Heart right ventricle (tissue), 16 donors: ENCODE measurements around the gene CCDC182. TPM values are rescaled to one million over a fixed set of nuclear protein-coding genes. Genes with fewer than 3 reads are reported as not detected.

Source experiments
- ATAC-seq, 8 donors: fragments of 200-7000 bp; cut with Tn5 transposase; one replicate each; pipeline ENCODE4 v1.9.1; 2020; ENCODE audit warnings: mild to moderate bottlenecking in 8 of 8, moderate library complexity in 8 of 8, moderate number of reproducible peaks in 1 of 8
- DNase-seq, 2 donors: peaks; one replicate each; pipeline ENCODE4 v3.0.0-alpha.2; 2020
- H3K27ac ChIP-seq, 10 donors: fragments of 200-600 bp; sonication (generic) in 2 of 10; one replicate each; pipeline versions ENCODE4 v1.5.0 to v1.8.0; 2020 to 2022; ENCODE audit warnings: mild to moderate bottlenecking in 3 of 10
- H3K27me3 ChIP-seq, 7 donors: fragments of 200-600 bp; one replicate each; pipeline ENCODE4 v1.8.0; 2021 to 2022; ENCODE audit warnings: mild to moderate bottlenecking in 2 of 7
- H3K36me3 ChIP-seq, 9 donors: fragments of 200-600 bp; sonication (generic) in 1 of 9; one replicate each; pipeline versions ENCODE4 v1.5.0 to v1.8.0; 2020 to 2022; ENCODE audit warnings: mild to moderate bottlenecking in 2 of 9
- H3K4me1 ChIP-seq, 9 donors: fragments of 200-600 bp; sonication (generic) in 1 of 9; one replicate each; pipeline versions ENCODE4 v1.5.0 to v1.8.0; 2020 to 2022; ENCODE audit warnings: mild to moderate bottlenecking in 4 of 9
- H3K4me3 ChIP-seq, 10 donors: fragments of 200-600 bp; sonication (generic) in 2 of 10; one replicate each; pipeline versions ENCODE4 v1.5.0 to v1.8.0; 2020 to 2022; ENCODE audit warnings: mild to moderate bottlenecking in 7 of 10, moderate library complexity in 2 of 10
- H3K9me3 ChIP-seq, 11 donors: fragments of 200-600 bp in 10 of 11; sonication (generic) in 2 of 11; one replicate each; pipeline versions ENCODE4 v1.5.0 to v1.8.0; 2013 to 2022; ENCODE audit warnings: mild to moderate bottlenecking in 2 of 11, control low read depth in 1 of 11, moderate library complexity in 1 of 11
- CTCF ChIP-seq, 9 donors: fragments of 200-600 bp; sonication (generic) in 2 of 9; IDR thresholded peaks; one replicate each; pipeline versions ENCODE4 v1.5.0 to v1.8.0; 2021 to 2022; ENCODE audit warnings: antibody characterized with exemption in 9 of 9, mild to moderate bottlenecking in 5 of 9, moderate library complexity in 1 of 9
- WGBS, 2 donors: extraction: QIAGEN DNeasy Blood & Tissue Kit; methylation state at CpG; one replicate each; pipeline ENCODE4 v1.1.7; 2013; ENCODE audit warnings: inconsistent platforms in 1 of 2; 5-methylcytosine and 5-hydroxymethylcytosine counted together
- intact Hi-C, 10 donors: fragments of 100-400 bp; cut with DNase I; formaldehyde crosslinking; loops; one replicate each; pipeline versions ENCODE4 v1.11.1 to v1.14.2; 2022
- polyA plus RNA-seq, 2 donors: library from polyadenylated mRNA; stranded (reverse); fragments of 200-250 nt; gene quantifications; one replicate each; pipeline ENCODE4 v1.2.3, GENCODE V29; 2013
- total RNA-seq, 10 donors: library from RNA; stranded (reverse); fragmentation: NEBNext Ultra II Directional in 3 of 10; extraction: Animal tissue kit (Norgen Biotek cat#: 25700) in 3 of 10; gene quantifications; one replicate each; pipeline versions ENCODE4 v1.2.1 to v1.2.4, GENCODE V29; 2021 to 2023
- donor health status: Arrhythmogenic right ventricular cardiomyopathy.
- donor health status: ischemic (EF 13 %, LVEDD 7.1; RV severe dilation, severe dysfunction).
- donor health status: healthy with polysubstance abuse.
- donor health status: DM: no; HTN: yes; CAD: no.
- donor health status: DM: no; HTN: no; CAD: no.
- donor health status: ischemic (EF 25% LVEDD 6.9; RV normal size, moderate dysfunction).
- donor health status: ischemic (EF 25% LVEDD 5.7; RV mildly dilated, moderate dysfunction).
- donor health status: healthy.
- donor health status: DM: yes; HTN: yes; CAD: no.
- donor health status: Ischemic cardiomyopathy.
- donor health status: ischemic (EF 35%, LVEDD 5.7; RV mildly dilated, moderate dysfunction).
- donor health status: nonischemic (EF 11% LVEDD 7.7; RV severe dilation, severe dysfunction).
- donor health status: DM: yes; HTN: yes; CAD: no.
- donor health status: PGD.
- donor health status: ischemic (EF 29% LVEDD 5.4; RV normal size, mild dysfunction).
- donor health status: nonischemic (EF 23%, LVEDD 6.1; RV moderate dilation, normal function).

The CCDC182 gene
- total and polyA plus RNA-seq, 12 donors = not detected

DNA sequence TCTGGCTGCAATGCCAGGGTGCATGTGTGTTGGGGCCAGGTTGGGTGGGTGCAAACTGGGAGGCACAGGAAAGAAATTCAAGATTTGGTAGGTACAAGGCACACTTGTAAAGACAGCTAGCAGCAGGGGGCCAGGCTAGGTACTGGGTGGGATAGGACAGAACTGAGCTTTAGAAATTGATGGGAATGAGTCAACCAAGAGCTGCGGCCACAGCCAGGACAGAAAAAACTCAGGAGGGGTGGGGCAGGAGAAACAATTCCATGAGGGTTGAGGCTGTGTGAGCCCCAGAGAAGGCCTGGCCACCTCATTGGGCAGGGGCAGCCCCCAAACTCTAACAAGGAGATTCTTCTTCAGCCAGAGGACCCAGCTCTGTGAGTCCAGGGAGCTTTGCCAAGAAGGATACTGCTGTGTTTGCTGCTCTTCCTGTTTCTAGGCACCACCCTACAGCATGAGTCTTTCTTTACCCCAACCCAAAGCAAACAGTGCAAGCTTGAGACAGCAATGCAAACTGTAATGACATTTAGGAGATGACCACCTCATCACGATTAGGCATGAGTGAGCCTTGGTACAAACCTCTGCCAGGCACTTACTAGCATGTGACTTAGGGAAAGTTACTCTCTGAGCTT lies 21.3 kb upstream of the CCDC182 start:
- peaks cover 0 to 8% (median 4%) of the 10 kb centered on the region in 7 donors for H3K27me3 ChIP-seq
- no peaks in the 10 kb centered on the region for H3K36me3 ChIP-seq
- ATAC-seq = no peak
- H3K27ac ChIP-seq = no peak overlapping the region
- no peak for TF ChIP-seq CTCF (IDR thresholded peaks at IDR 0.05)
- no peak for DNase-seq
- no peaks in the 10 kb centered on the region for H3K9me3 ChIP-seq
- 71 to 83% methylated on average over 2 of the region's 2 CpGs for WGBS, 2 donors
- intact Hi-C loops = no loop called here
- H3K4me3 ChIP-seq = no peak overlapping the region
- no peaks in the 10 kb centered on the region for H3K4me1 ChIP-seq

- ATAC-seq = no peak
- Histone ChIP-seq H3K4me3 (no peak overlapping the region), H3K27ac (no peak overlapping the region), H3K27me3 (peaks cover 0 to 7% (median 4%) of the 10 kb centered on the region in 7 donors), H3K36me3 (no peaks in the 10 kb centered on the region), H3K4me1 (no peaks in the 10 kb centered on the region), H3K9me3 (no peaks in the 10 kb centered on the region)
- no peak for DNase-seq
- 64 to 72% methylated on average over 19 of the region's 19 CpGs for WGBS, 2 donors
- intact Hi-C loops = no loop called here
- no peak for TF ChIP-seq CTCF (IDR thresholded peaks at IDR 0.05)
Measured at GRCh38 chr17:57762452-57763395, 17.6 kb upstream of the CCDC182 start.

- DNase-seq = no peak
- no peak for ATAC-seq
- intact Hi-C loops = no loop called here
Measured at GRCh38 chr17:57761887-57762286, 16.8 kb upstream of the CCDC182 start.

More at GRCh38 chr17:57761887-57762286, 16.8 kb upstream of the CCDC182 start:
- WGBS, 2 donors = 69 to 74% methylated on average over 8 of the region's 8 CpGs
- H3K36me3 ChIP-seq = no peaks in the 10 kb centered on the region
- peaks cover 0 to 7% (median 3%) of the 10 kb centered on the region in 7 donors for H3K27me3 ChIP-seq
- no peak overlapping the region for H3K27ac ChIP-seq
- TF ChIP-seq CTCF (IDR thresholded peaks at IDR 0.05) = no peak
- no peaks in the 10 kb centered on the region for H3K4me1 ChIP-seq
- H3K9me3 ChIP-seq = no peaks in the 10 kb centered on the region
- H3K4me3 ChIP-seq = no peak overlapping the region
